Measurements from ENCODE around the gene KRT28. TPM values are rescaled to one million over a fixed set of nuclear protein-coding genes. Genes with fewer than 3 reads are reported as not detected.
"Not testable (repeated sequence)": the region's sequence is repeated elsewhere in the genome, so short reads cannot be mapped to it uniquely, and the experiment has no call there.

Gene KRT28
- polyA plus RNA-seq, 4 donors: not detected

DNA sequence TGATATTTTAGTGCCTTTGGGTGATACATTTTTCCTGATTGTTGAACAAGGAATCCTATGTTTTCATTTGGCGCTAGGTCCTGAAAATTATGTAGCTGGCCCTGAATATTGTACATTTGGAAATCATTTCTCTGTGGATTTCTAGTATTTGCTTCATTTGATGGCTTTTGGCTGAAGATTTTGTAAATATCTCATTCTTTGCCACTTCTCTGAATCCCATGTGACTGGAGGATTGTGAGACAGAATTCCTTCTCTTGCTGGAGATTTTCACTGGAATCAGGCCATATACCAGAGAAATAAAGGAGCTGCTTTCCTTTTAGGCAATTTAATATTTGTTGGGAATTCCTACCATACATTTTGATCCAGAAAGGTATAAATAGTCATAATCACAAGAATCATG, 8.6 kb downstream of the KRT28 start:
- no peak for DNase-seq (ENCODE audit: low read depth in 4 of 4, low spot score in 2 of 4)

- no peak for DNase-seq (ENCODE audit: low read depth in 4 of 4, low spot score in 2 of 4)
These were observed 17.3 kb downstream of the KRT28 start, which contains the start of gene KRT27 for GRCh38 chr17:40782450-40782849. KRT27 (minus strand) TSS chr17:40782550; CDS start chr17:40782493, 57 bp downstream.

GRCh38 chr17:40779181-40779909, 20.4 kb downstream of the KRT28 start:
- DNase-seq (ENCODE audit: low read depth in 4 of 4, low spot score in 2 of 4): no peak

DNA sequence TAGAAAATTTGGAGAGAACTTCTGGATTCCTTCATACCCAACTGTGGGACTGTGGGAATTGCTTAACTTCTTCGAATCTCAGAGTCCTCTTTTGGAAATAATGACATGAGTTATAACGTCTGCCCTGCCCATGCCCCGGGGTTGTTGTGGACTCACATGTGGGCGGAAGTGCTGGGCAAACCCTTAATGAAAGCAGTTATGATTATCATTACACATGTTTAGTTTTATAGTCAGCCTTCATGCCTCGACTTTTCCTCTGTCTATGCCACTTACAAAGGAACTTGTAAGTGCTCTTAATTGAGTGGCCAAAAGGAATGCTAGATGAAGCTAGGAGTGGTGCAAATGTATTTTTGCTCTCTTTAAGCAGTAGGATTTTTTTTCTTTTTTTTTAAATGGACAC, 21.3 kb downstream of the KRT28 start:
- no peak for DNase-seq (ENCODE audit: low read depth in 4 of 4, low spot score in 2 of 4)

DNA sequence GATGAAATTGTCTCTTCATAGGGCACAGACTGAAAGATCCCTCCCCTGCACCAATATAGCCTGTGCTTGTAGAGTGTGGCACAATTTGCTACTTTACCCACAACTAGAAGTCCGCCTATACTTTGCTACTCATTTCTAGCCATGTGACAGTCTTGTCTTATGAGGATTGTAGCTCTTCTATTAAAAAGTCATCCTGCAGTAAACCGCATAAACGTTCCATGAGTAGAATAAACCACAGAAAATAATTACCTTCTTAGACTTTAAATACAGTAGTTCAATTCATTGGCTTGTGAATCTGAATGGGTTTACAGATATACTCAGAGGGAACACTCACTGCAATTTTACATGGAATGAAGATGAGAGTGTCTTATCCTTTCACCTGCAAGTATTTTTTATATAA, 21.8 kb downstream of the KRT28 start:
- DNase-seq (ENCODE audit: low read depth in 4 of 4, low spot score in 2 of 4): no peak

- no peak for DNase-seq (ENCODE audit: low read depth in 4 of 4, low spot score in 2 of 4)
These were observed 22.3 kb downstream of the KRT28 start for GRCh38 chr17:40777459-40777858.

GRCh38 chr17:40775945-40776344, 23.8 kb downstream of the KRT28 start:
- DNase-seq (ENCODE audit: low read depth in 4 of 4, low spot score in 2 of 4): peak in 1 of 4 donors; percentile 19

DNA sequence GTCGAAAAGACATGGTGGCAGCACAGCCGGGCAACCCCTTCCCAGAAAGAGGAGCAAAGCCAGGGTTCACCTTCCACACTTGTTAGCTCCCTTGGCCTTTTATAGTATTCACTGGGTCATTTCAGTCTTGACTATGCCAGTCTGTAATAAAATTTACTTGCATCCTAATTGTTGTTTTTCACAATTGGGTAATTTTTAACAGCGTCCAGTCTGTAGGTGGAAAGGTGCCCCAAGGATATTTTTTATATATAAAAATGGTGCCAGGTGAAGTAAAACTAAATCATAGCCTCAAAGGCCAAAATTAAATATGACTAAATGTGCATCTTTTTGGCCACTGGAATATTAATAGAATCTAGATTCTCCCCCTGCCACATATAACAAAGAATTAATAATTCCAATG, 27.7 kb downstream of the KRT28 start, which contains the start of gene KRT26:
Gene KRT26 (minus strand): TSS at position 101 of the 400 bp plus-strand sequence. CDS start 88 bp downstream, at position 13.
- DNase-seq (ENCODE audit: low read depth in 4 of 4, low spot score in 2 of 4): no peak

DNA sequence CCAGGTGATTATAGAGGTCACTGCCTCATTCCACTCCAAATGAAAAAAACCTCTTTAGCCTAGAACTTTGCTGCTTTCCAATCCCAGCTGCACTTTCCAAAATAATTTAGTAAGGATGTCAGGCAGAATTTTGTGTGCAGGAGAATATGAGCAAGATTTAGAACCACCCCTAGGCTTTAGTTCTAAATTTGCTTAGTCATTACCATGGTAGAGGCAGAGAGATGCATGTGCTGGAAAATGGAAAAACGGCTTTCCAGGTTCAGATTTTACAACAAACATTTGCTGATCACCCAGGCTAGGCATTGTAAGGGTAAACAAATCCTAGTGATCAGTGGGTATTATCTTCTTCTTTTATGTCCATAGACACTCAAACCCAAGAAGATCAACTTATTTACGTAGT, 34.1 kb downstream of the KRT28 start:
- DNase-seq (ENCODE audit: low read depth in 4 of 4, low spot score in 2 of 4): no peak

DNA sequence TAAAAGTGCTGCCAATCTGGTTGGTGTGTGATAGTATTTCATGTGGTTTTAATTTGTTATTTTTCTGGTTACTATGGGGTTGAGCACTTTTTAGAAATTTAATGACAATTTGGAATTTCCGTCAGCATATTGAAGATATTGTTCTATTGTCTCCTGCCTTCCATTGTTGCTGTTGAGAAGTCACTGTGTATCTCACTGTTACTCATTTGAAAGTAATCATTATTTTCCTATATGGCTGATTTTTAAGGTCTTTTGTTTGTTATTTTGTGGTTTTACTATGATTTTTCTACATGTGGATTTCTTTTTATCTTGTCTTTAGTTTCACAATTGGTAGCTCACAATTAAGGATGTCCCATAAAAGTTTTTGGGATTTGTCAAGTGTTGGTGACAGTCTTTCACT, 36.0 kb downstream of the KRT28 start:
- no peak for DNase-seq (ENCODE audit: low read depth in 4 of 4, low spot score in 2 of 4)

GRCh38 chr17:40760105-40761016, 39.4 kb downstream of the KRT28 start:
- no peak for DNase-seq (ENCODE audit: low read depth in 4 of 4, low spot score in 2 of 4)

DNA sequence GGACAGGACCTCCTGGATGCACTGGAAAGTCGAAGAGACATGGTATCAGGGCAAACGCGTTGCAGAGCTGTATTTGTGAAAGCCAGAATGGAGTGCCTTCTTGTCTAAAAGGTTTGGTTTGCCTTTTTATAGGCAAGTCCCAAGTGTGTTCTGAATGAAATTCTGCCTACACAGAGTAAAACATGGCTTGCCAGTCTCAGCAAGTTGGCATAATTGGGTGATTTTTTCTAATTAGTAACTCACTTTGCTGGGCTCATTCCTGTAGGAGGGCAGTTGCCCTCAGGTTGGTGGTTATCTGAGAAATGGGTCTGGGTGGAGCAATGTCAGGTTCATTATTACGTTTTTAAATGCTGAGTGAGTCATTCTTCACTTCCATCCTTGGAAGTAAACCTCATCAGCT, 44.5 kb downstream of the KRT28 start, which contains the start of gene KRT25:
Gene KRT25 (minus strand): TSS at position 101 of the 400 bp plus-strand sequence. CDS start 60 bp downstream, at position 41.
- DNase-seq (ENCODE audit: low read depth in 4 of 4, low spot score in 2 of 4): no peak

DNA sequence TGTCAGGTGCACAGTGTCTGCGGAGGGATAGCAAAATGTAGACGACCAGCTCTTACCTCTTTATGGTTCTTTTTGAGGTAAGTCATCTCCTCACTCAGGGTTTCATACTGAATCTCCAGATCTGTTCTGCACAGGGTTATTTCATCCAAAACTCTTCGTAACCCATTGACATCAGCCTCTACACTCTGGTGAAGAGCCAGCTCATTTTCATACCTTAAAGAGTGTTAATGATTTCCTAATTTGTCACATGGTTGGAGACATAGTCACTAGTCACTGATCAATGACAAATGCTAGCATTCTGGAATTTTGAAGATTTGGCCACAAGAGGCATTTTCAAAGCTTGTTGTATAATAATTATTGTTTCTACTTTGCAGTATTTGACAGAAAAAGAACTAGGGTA, 46.0 kb downstream of the KRT28 start:
- no peak for DNase-seq (ENCODE audit: low read depth in 4 of 4, low spot score in 2 of 4)

GRCh38 chr17:40751065-40751464, 48.7 kb downstream of the KRT28 start:
- no peak for DNase-seq (ENCODE audit: low read depth in 4 of 4, low spot score in 2 of 4)

GRCh38 chr17:40750391-40750790, 49.4 kb downstream of the KRT28 start:
- no peak for DNase-seq (ENCODE audit: low read depth in 4 of 4, low spot score in 2 of 4)

- DNase-seq (ENCODE audit: low read depth in 4 of 4, low spot score in 2 of 4): not testable (repeated sequence)
These were observed 51.1 kb downstream of the KRT28 start for GRCh38 chr17:40748666-40749065.

Other genes starting within 250 kb of the KRT28 start
- under 1 TPM; 0.34 to 0.48 (median 0.44) TPM for gene CCR7, start 234.5 kb downstream of the KRT28 start, polyA plus RNA-seq (ENCODE audit: insufficient read length in 4 of 4)
- 100 to 1,000 TPM; 243 to 283 (median 254) TPM for gene SMARCE1, start 152.1 kb downstream of the KRT28 start, polyA plus RNA-seq (ENCODE audit: insufficient read length in 4 of 4)
- under 1 TPM; 0.07 to 0.51 (median 0.25) TPM for gene KRT222, start 134.8 kb downstream of the KRT28 start, polyA plus RNA-seq (ENCODE audit: insufficient read length in 4 of 4)
- gene KRT24, start 96.2 kb downstream of the KRT28 start, polyA plus RNA-seq (ENCODE audit: insufficient read length in 4 of 4): not detected
- not detected for gene KRT25, start 44.6 kb downstream of the KRT28 start, polyA plus RNA-seq (ENCODE audit: insufficient read length in 4 of 4)
- gene KRT26, start 27.8 kb downstream of the KRT28 start, polyA plus RNA-seq (ENCODE audit: insufficient read length in 4 of 4): not detected
- not detected for gene KRT27, start 17.4 kb downstream of the KRT28 start, polyA plus RNA-seq (ENCODE audit: insufficient read length in 4 of 4)
- gene KRT10, start 22.7 kb upstream of the KRT28 start, polyA plus RNA-seq (ENCODE audit: insufficient read length in 4 of 4): 10 to 100 TPM; 41.1 to 72.4 (median 42.9) TPM
- under 1 TPM in 1 of 4 donors, not detected in 3; 0.28 TPM for gene KRT12, start 67.3 kb upstream of the KRT28 start, polyA plus RNA-seq (ENCODE audit: insufficient read length in 4 of 4)
- under 1 TPM in 2 of 4 donors, not detected in 2; 0.20 to 0.24 TPM for gene KRT20, start 85.3 kb upstream of the KRT28 start, polyA plus RNA-seq (ENCODE audit: insufficient read length in 4 of 4)
- gene KRT23, start 137.7 kb upstream of the KRT28 start, polyA plus RNA-seq (ENCODE audit: insufficient read length in 4 of 4): 1 to 10 TPM in 3 of 4 donors, under 1 TPM in 1; 0.57 to 2.3 (median 1.6) TPM
- gene KRT39, start 167.0 kb upstream of the KRT28 start, polyA plus RNA-seq (ENCODE audit: insufficient read length in 4 of 4): under 1 TPM in 1 of 4 donors, not detected in 3; 0.09 TPM
- under 1 TPM in 1 of 4 donors, not detected in 3; 0.08 TPM for gene KRT40, start 184.4 kb upstream of the KRT28 start, polyA plus RNA-seq (ENCODE audit: insufficient read length in 4 of 4)
- not detected for gene KRTAP3-3, start 194.2 kb upstream of the KRT28 start, polyA plus RNA-seq (ENCODE audit: insufficient read length in 4 of 4)
- not detected for gene KRTAP3-2, start 199.9 kb upstream of the KRT28 start, polyA plus RNA-seq (ENCODE audit: insufficient read length in 4 of 4)
- gene KRTAP3-1, start 209.2 kb upstream of the KRT28 start, polyA plus RNA-seq (ENCODE audit: insufficient read length in 4 of 4): not detected
- gene KRTAP1-5, start 227.2 kb upstream of the KRT28 start, polyA plus RNA-seq (ENCODE audit: insufficient read length in 4 of 4): not detected
- gene KRTAP1-4, start 230.2 kb upstream of the KRT28 start, polyA plus RNA-seq (ENCODE audit: insufficient read length in 4 of 4): not detected
- gene KRTAP1-3, start 234.9 kb upstream of the KRT28 start, polyA plus RNA-seq (ENCODE audit: insufficient read length in 4 of 4): not detected
- gene KRTAP1-1, start 241.5 kb upstream of the KRT28 start, polyA plus RNA-seq (ENCODE audit: insufficient read length in 4 of 4): not detected
- gene KRTAP2-1, start 247.4 kb upstream of the KRT28 start, polyA plus RNA-seq (ENCODE audit: insufficient read length in 4 of 4): not detected